ENCODE measurements around the gene MAT2A. TPM values are rescaled to one million over a fixed set of nuclear protein-coding genes. Genes with fewer than 3 reads are reported as not detected.

The MAT2A gene
- total RNA-seq, 4 donors from 2014 or later, result 71.2 to 96.4 (median 83.0) TPM

GRCh38 chr2:85547859-85548607, 9.1 kb downstream of the MAT2A start:
- intact Hi-C loops (cut with DNase I; ENCODE audit: low total_unique reads), result no loop called here
- DNase-seq (ENCODE audit: low spot score in 2 of 2), result peak in 1 of 2 donors; percentile 32
- H3K4me3 ChIP-seq (ENCODE audit: low read depth, poor library complexity, severe bottlenecking), result no peak overlapping the region
- no peak for TF ChIP-seq POLR2A (IDR thresholded peaks at IDR 0.05)
- no peak for TF ChIP-seq CTCF (IDR thresholded peaks at IDR 0.05)
- WGBS, 2 donors, result 80 to 84% methylated on average over 6 of the region's 6 CpGs

- WGBS, 2 donors, result 69 to 72% methylated on average over 2 of the region's 2 CpGs
- intact Hi-C loops (cut with DNase I; ENCODE audit: low total_unique reads), result no loop called here
- H3K4me3 ChIP-seq (ENCODE audit: low read depth, poor library complexity, severe bottlenecking), result no peak overlapping the region
- DNase-seq (ENCODE audit: low spot score in 2 of 2), result no peak
- TF ChIP-seq POLR2A (IDR thresholded peaks at IDR 0.05) (no peak), CTCF (IDR thresholded peaks at IDR 0.05) (no peak)
These were observed 9.6 kb downstream of the MAT2A start for GRCh38 chr2:85548608-85548900.

GRCh38 chr2:85549095-85549494, 10.1 kb downstream of the MAT2A start:
- 88 to 90% methylated on average over 10 of the region's 10 CpGs for WGBS, 2 donors
- intact Hi-C loops (cut with DNase I; ENCODE audit: low total_unique reads), result no loop called here
- no peak for DNase-seq (ENCODE audit: low spot score in 2 of 2)
- TF ChIP-seq POLR2A (IDR thresholded peaks at IDR 0.05) (no peak), CTCF (IDR thresholded peaks at IDR 0.05) (no peak)
- no peak overlapping the region for H3K4me3 ChIP-seq (ENCODE audit: low read depth, poor library complexity, severe bottlenecking)

GRCh38 chr2:85549826-85550225, 10.9 kb downstream of the MAT2A start:
- peak in 1 of 2 donors; percentile 58 for DNase-seq (ENCODE audit: low spot score in 2 of 2)
- 56 to 68% methylated on average over 4 of the region's 4 CpGs for WGBS, 2 donors
- intact Hi-C loops (cut with DNase I; ENCODE audit: low total_unique reads), result no loop called here
- no peak overlapping the region for H3K4me3 ChIP-seq (ENCODE audit: low read depth, poor library complexity, severe bottlenecking)
- no peak for TF ChIP-seq POLR2A (IDR thresholded peaks at IDR 0.05)
- TF ChIP-seq CTCF (IDR thresholded peaks at IDR 0.05), result no peak

GRCh38 chr2:85550486-85550885, 11.5 kb downstream of the MAT2A start:
- 77 to 82% methylated on average over 10 of the region's 10 CpGs for WGBS, 2 donors
- TF ChIP-seq CTCF (IDR thresholded peaks at IDR 0.05) (no peak), POLR2A (IDR thresholded peaks at IDR 0.05) (no peak)
- H3K4me3 ChIP-seq (ENCODE audit: low read depth, poor library complexity, severe bottlenecking), result no peak overlapping the region
- intact Hi-C loops (cut with DNase I; ENCODE audit: low total_unique reads), result no loop called here
- peak in 1 of 2 donors; percentile 73 for DNase-seq (ENCODE audit: low spot score in 2 of 2)
